ENCODE data around the gene OR5K3. TPM values are rescaled to one million over a fixed set of nuclear protein-coding genes. Genes with fewer than 3 reads are reported as not detected.
"Not testable (repeated sequence)": the region's sequence is repeated elsewhere in the genome, so short reads cannot be mapped to it uniquely, and the experiment has no call there.

OR5K3 gene
- total and polyA plus RNA-seq, 5 experiments from 2014 or later = not detected

- Mint-ChIP-seq H3K9me3 (peaks cover 0 to 1% (median 0%) of the 10 kb centered on the region in 9 donors), H3K36me3 (no peaks in the 10 kb centered on the region), H3K27ac (no peak overlapping the region), H3K27me3 (peaks cover 0 to 7% (median 0%) of the 10 kb centered on the region in 5 donors), H3K4me1 (no peaks in the 10 kb centered on the region), H3K4me3 (no peak overlapping the region)
- POLR2A ChIA-PET = no interaction called here
- DNase-seq (no peak), ATAC-seq (no peak)
These were observed 18.0 kb upstream of the OR5K3 start for GRCh38 chr3:98372445-98372844.

GRCh38 chr3:98376631-98377030 is 13.8 kb upstream of the OR5K3 start:
- H3K27me3 Mint-ChIP-seq = peaks cover 0 to 5% (median 0%) of the 10 kb centered on the region in 5 donors
- no peaks in the 10 kb centered on the region for H3K4me1 Mint-ChIP-seq
- H3K9me3 Mint-ChIP-seq = peaks cover 0 to 10% (median 0%) of the 10 kb centered on the region in 9 donors
- H3K36me3 Mint-ChIP-seq = no peaks in the 10 kb centered on the region
- DNase-seq (no peak), ATAC-seq (no peak)
- POLR2A ChIA-PET = no interaction called here
- H3K4me3 Mint-ChIP-seq = no peak overlapping the region
- H3K27ac Mint-ChIP-seq = no peak overlapping the region

GRCh38 chr3:98388147-98388546 is 2.3 kb upstream of the OR5K3 start:
- H3K27me3 Mint-ChIP-seq = peaks cover 8 to 33% (median 16%) of the 10 kb centered on the region in 5 donors
- ATAC-seq = no peak
- POLR2A ChIA-PET = no interaction called here

DNA sequence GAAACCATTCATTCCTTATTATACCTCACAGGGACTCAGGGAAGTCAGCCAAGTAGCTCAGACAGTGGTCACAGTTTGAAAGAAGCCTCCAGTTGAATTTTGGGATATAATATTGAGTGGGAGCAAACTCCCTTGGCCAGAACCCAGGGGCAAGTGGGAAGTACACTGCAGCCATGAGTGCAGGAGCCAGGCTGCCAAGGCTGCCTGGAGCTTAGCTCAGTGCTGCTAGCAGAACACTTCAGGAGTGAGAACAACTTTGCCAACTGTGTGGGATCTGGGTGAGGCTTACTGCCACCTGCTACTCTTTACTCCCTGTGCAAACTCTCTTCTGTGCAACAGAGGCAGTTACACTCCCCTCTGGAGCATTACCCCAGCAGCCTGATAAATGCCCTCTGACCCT is 4.6 kb downstream of the OR5K3 start:
- Mint-ChIP-seq H3K36me3 (peaks cover 0 to 13% (median 4%) of the 10 kb centered on the region in 3 donors), H3K4me3 (no peak overlapping the region), H3K9me3 (peaks cover 4 to 26% (median 15%) of the 10 kb centered on the region in 9 donors), H3K4me1 (no peaks in the 10 kb centered on the region), H3K27me3 (peaks cover 5 to 16% (median 11%) of the 10 kb centered on the region in 5 donors), H3K27ac (no peak overlapping the region)
- POLR2A ChIA-PET = no interaction called here
- ATAC-seq (no peak), DNase-seq (no peak)

More at GRCh38 chr3:98388147-98388546, 2.3 kb upstream of the OR5K3 start:
- Mint-ChIP-seq H3K27ac (no peak overlapping the region), H3K36me3 (no peaks in the 10 kb centered on the region), H3K4me3 (no peak overlapping the region), H3K4me1 (no peaks in the 10 kb centered on the region), H3K9me3 (no peaks in the 10 kb centered on the region)
- no peak for DNase-seq

DNA sequence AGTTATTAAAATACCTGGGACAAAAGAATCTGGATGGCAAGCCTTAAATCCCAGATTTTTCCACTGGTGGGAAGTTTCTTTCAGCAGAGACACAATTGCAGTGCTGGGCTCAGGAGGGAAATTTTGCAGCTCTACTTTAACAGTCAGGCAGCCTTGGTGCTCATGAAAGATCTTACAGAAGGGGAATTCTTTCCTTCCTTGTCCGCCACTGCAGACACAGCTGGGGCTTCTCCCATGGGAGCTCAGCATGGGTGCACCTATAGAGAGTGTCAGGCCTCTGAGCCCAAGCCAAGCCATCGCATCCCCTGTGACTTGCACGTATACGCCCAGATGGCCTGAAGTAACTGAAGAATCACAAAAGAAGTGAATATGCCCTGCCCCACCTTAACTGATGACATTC is 6.0 kb downstream of the OR5K3 start:
- H3K9me3 Mint-ChIP-seq = peaks cover 6 to 39% (median 22%) of the 10 kb centered on the region in 9 donors
- ATAC-seq = not testable (repeated sequence)

DNA sequence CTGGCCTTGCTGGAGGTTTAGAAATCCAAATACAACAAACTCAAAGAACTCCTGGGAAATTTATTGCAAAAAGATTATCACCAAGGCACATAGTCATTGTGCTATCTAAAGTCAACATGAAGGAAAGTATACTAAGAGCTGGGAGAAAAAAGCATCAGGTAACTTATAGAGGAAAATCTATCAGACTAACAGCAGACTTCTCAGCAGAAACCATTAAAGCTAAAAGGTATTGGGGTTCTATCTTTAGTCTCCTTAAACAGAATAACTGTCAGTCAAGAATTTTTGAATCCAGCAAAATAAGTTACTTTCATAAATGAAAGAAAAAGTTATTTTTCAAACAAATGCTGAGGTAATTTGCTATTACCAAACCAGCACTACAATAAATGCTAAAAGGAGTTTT is 8.0 kb downstream of the OR5K3 start:
- H3K9me3 Mint-ChIP-seq = peaks cover 13 to 57% (median 33%) of the 10 kb centered on the region in 9 donors
- H3K4me1 Mint-ChIP-seq = no peaks in the 10 kb centered on the region

More for the DNA sequence above, 6.0 kb downstream of the OR5K3 start:
- Mint-ChIP-seq H3K36me3 (peaks cover 0 to 13% (median 4%) of the 10 kb centered on the region in 3 donors), H3K27me3 (peaks cover 5 to 17% (median 9%) of the 10 kb centered on the region in 5 donors)
- POLR2A ChIA-PET, H3K4me1 Mint-ChIP-seq, H3K4me3 Mint-ChIP-seq, DNase-seq, H3K27ac Mint-ChIP-seq: not testable (repeated sequence)

DNA sequence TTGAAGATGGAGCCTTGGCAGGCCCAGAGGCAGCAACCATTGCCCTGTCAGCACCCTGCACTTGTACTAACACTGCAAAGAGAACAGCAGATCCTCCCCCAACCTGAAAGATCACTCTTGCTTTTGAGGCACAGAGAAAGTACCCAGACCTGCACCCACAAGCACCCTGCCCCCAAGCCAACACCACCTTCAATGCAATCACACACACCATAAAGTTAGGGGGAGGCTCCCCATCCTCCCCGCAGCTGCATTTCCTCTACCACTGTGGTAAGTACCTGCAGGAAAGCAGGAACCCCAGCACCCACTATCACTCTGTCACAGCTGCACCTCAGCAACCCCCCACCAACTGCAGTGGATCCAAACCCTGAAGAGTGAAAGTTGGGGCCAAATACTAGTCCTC is 12.0 kb downstream of the OR5K3 start:
- DNase-seq (no peak), ATAC-seq (no peak)
- Mint-ChIP-seq H3K4me3 (no peak overlapping the region), H3K27ac (peak overlapping the region in 1 of 10 donors; percentile 25), H3K36me3 (peaks cover 0 to 55% (median 11%) of the 10 kb centered on the region in 3 donors), H3K4me1 (no peaks in the 10 kb centered on the region), H3K27me3 (peaks cover 0 to 16% (median 0%) of the 10 kb centered on the region in 5 donors), H3K9me3 (peaks cover 25 to 88% (median 59%) of the 10 kb centered on the region in 9 donors)
- POLR2A ChIA-PET = no interaction called here

More for the DNA sequence above, 8.0 kb downstream of the OR5K3 start:
- Mint-ChIP-seq H3K27ac (no peak overlapping the region), H3K36me3 (peaks cover 0 to 26% (median 4%) of the 10 kb centered on the region in 3 donors), H3K27me3 (peaks cover 2 to 17% (median 8%) of the 10 kb centered on the region in 5 donors), H3K4me3 (no peak overlapping the region)
- POLR2A ChIA-PET = interaction anchor here (0.7 kb wide), 1 partner anchor 195 kb away, joined by 3 read pairs; the partner anchor contains the start of gene CPOX
- ATAC-seq (no peak), DNase-seq (no peak)

DNA sequence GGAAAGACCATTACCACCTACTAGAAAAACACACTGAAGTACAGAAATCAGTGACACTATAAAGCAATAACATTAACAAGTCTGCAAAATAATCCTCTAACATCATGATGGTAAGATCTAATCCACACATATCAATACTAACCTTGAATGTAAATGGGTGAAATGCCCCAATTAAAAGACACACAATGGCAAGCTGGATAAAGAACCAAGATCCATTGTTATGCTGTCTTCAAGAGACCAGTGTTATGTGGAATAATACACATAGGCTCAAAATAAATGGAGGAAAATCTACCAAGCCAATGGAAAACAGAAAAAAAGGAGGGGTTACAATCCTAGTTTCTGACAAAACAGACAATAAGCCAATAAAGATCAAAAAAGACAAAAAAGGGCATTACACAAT is 13.5 kb downstream of the OR5K3 start:
- POLR2A ChIA-PET = interaction anchor here (0.7 kb wide), 1 partner anchor 161 kb away, joined by 3 read pairs; no protein-coding TSS in a partner anchor

DNA sequence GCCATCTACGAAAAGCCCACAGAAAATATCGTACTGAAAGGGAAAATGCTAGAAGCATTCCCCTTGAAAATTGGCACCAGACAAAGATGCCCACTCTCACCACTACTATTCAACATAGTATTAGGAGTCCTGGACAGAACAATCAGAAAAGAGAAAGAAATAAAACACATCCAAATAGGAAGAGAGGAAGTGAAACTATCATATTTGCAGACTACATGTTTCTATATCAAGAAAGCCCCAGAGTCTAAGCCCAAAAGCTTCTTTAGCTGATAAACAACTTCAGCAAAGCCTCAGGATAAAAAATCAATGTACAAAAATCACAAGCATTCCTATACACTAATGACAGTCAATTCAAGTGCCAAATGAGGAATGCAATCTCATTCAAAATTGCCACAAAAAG is 15.6 kb downstream of the OR5K3 start:
- peaks cover 14 to 73% (median 52%) of the 10 kb centered on the region in 9 donors for H3K9me3 Mint-ChIP-seq
- POLR2A ChIA-PET = no interaction called here
- peaks cover 0 to 11% (median 0%) of the 10 kb centered on the region in 5 donors for H3K27me3 Mint-ChIP-seq
- H3K36me3 Mint-ChIP-seq = peaks cover 0 to 51% (median 8%) of the 10 kb centered on the region in 3 donors
- DNase-seq (no peak), ATAC-seq (no peak)
- no peak overlapping the region for H3K27ac Mint-ChIP-seq
- H3K4me3 Mint-ChIP-seq = no peak overlapping the region
- H3K4me1 Mint-ChIP-seq = no peaks in the 10 kb centered on the region

More for the DNA sequence above, 13.5 kb downstream of the OR5K3 start:
- peaks cover 0 to 51% (median 11%) of the 10 kb centered on the region in 3 donors for H3K36me3 Mint-ChIP-seq
- ATAC-seq (no peak), DNase-seq (no peak)
- no peak overlapping the region for H3K27ac Mint-ChIP-seq
- no peaks in the 10 kb centered on the region for H3K4me1 Mint-ChIP-seq
- peaks cover 21 to 83% (median 57%) of the 10 kb centered on the region in 9 donors for H3K9me3 Mint-ChIP-seq
- peaks cover 0 to 16% (median 0%) of the 10 kb centered on the region in 5 donors for H3K27me3 Mint-ChIP-seq
- no peak overlapping the region for H3K4me3 Mint-ChIP-seq

DNA sequence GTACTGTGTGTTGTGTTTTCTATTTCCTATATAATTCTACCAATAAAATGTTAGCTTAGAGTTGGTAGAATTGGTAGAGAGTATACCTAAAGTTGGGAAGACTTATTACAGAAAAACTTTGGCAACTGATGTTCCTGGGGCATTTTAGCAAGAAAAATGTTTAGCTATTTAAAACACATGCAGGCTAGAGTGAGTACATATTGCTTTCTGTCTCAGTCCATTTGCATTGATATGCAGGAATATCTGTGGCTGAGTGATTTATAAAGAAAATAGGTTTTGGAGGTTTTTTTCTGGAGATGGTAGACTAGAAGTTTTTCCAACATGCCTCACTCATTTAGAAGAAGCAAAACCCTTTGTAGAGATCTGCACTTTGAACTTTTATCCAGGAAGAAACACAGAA is 42.1 kb downstream of the OR5K3 start:
- H3K9me3 Mint-ChIP-seq = peaks cover 6 to 38% (median 31%) of the 10 kb centered on the region in 9 donors
- peaks cover 0 to 22% (median 3%) of the 10 kb centered on the region in 3 donors for H3K36me3 Mint-ChIP-seq
- ATAC-seq = no peak
- H3K4me3 Mint-ChIP-seq = no peak overlapping the region
- no peaks in the 10 kb centered on the region for H3K4me1 Mint-ChIP-seq
- H3K27me3 Mint-ChIP-seq = peaks cover 0 to 2% (median 0%) of the 10 kb centered on the region in 5 donors
- H3K27ac Mint-ChIP-seq = no peak overlapping the region
- POLR2A ChIA-PET = no interaction called here
- DNase-seq = no peak

- no peak for DNase-seq
- Mint-ChIP-seq H3K36me3 (peaks cover 0 to 22% (median 3%) of the 10 kb centered on the region in 3 donors), H3K9me3 (peaks cover 4 to 26% (median 23%) of the 10 kb centered on the region in 9 donors), H3K27me3 (peaks cover 0 to 2% (median 0%) of the 10 kb centered on the region in 5 donors), H3K4me3 (no peak overlapping the region), H3K4me1 (no peaks in the 10 kb centered on the region), H3K27ac (no peak overlapping the region)
- ATAC-seq = no peak
- POLR2A ChIA-PET = no interaction called here
These were observed 43.3 kb downstream of the OR5K3 start for GRCh38 chr3:98433764-98434163.

DNA sequence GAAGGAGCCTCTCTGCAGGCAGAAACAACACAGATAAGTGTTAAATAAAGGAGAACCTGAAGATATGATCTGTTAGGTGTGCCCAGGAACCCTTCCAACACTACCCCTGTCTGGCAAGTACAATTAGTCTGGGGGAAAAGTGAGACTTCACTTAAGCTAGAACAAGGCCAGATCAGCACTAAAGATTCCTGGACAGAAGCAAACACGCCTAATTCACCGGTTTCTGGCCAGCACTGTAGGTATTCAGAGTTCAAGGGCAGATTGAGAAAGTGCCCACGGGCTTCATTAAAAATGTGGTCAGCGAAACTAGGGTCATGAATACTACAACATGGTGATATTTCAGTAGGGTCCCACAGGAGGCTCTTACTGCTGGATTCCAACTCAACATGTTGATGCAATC is 43.9 kb downstream of the OR5K3 start:
- Mint-ChIP-seq H3K27me3 (peaks cover 0 to 2% (median 0%) of the 10 kb centered on the region in 5 donors), H3K9me3 (peaks cover 4 to 20% (median 18%) of the 10 kb centered on the region in 9 donors), H3K27ac (no peak overlapping the region), H3K36me3 (peaks cover 0 to 16% (median 2%) of the 10 kb centered on the region in 3 donors), H3K4me1 (no peaks in the 10 kb centered on the region), H3K4me3 (no peak overlapping the region)
- ATAC-seq (no peak), DNase-seq (no peak)
- POLR2A ChIA-PET = no interaction called here

GRCh38 chr3:98440283-98440682 is 49.8 kb downstream of the OR5K3 start:
- no peaks in the 10 kb centered on the region for H3K36me3 Mint-ChIP-seq
- no peaks in the 10 kb centered on the region for H3K9me3 Mint-ChIP-seq
- no peak overlapping the region for H3K4me3 Mint-ChIP-seq
- H3K4me1 Mint-ChIP-seq = no peaks in the 10 kb centered on the region
- DNase-seq (no peak), ATAC-seq (no peak)
- H3K27ac Mint-ChIP-seq = no peak overlapping the region
- POLR2A ChIA-PET = no interaction called here
- H3K27me3 Mint-ChIP-seq = peaks cover 3 to 14% (median 10%) of the 10 kb centered on the region in 5 donors
